Germinal center (tissue), 1 donor: ENCODE results near the gene LRP2BP.
"Not testable (repeated sequence)": the region's sequence is repeated elsewhere in the genome, so short reads cannot be mapped to it uniquely, and the experiment has no call there.

Experiments
- DNase-seq: peaks from one replicate; pipeline ENCODE4 v3.0.0; 2012; ENCODE audit warnings: mixed read lengths, low spot score

The LRP2BP gene

DNA sequence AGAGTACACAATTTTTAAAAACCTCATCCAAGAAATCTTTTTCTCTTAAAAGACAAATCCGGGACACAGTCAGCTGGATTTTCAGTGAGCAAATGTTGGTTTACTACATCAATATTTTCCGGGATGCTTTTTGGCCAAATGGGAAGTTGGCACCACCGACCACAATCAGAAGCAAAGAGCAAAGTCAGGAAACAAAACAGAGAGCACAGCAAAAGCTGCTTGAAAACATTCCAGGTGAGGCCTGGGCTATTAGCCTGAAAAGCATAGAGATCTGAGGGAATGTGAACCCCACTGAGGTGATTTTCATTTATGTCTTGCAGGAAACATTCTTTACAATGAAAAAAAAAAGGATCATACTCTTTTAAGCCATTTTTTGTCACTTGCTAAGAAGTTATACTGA is 33.9 kb downstream of the LRP2BP start:
- no peak for DNase-seq

DNA sequence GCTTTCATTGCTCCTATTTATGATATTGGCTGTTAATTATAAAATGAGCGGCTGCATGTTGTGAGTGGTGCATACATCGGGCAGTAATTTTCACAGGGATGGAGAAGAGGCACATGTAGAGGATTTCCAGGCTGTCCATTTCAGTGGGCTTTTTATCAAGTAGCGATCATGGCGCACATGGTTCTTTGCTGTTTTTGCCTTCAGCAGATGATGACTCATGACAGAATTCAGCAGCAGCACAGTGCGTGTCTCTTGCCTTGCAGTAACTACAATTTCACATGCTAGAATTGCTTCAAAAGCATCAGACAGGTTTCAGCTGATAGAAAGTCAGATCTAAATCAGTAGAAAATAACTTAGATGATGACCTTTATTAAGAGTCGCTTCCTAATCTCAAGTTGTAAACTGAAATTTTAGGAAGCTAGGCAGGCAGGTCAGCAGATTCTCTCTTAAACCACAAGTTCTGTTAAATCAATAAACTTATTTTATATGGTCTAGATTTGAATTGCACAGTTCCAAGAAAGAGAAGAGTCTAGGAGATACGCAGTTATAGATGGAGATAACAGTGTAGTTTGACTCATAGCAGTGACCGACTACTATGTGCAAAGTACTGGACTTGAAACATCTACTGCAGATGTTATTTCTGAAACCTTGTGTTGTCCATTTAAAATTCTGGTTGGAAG is 35.8 kb downstream of the LRP2BP start:
- no peak for DNase-seq

DNA sequence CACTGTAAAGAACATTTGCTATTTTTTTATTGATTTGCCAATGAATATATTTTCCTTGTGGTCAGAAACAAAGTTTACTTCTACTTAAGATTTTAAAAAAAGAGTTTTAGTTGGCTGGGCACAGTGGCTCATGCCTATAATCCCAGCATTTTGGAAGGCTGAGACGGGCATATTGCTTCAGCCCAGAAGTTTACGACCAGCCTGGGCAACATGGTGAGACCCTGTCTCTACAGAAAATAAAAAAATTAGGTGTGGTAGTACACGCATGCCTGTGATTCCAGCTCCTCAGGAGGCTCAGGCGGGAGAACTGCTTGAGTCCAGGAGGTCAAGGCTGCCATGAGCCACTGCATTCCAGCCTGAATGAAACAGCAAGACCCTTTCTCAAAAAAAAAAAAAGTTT is 36.8 kb downstream of the LRP2BP start:
- no peak for DNase-seq

DNA sequence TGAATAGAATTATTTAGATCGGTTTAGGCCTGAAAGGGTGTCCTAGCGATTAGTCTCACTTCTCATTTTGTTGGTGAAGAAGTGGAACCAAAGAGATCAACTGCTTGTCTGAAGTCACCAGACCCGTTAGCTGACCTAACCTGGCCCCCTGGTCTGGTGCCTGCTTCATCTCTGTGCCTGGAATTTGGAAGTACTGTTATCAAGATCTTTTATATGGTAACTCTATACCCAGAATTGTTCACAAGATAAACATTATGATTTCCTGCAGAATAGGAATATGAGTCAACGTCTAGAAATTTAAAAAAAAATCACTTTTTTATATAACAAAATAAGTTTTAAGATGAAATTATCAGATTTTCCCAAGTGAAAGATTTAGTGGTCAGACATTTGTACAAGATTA is 37.2 kb downstream of the LRP2BP start:
- no peak for DNase-seq

DNA sequence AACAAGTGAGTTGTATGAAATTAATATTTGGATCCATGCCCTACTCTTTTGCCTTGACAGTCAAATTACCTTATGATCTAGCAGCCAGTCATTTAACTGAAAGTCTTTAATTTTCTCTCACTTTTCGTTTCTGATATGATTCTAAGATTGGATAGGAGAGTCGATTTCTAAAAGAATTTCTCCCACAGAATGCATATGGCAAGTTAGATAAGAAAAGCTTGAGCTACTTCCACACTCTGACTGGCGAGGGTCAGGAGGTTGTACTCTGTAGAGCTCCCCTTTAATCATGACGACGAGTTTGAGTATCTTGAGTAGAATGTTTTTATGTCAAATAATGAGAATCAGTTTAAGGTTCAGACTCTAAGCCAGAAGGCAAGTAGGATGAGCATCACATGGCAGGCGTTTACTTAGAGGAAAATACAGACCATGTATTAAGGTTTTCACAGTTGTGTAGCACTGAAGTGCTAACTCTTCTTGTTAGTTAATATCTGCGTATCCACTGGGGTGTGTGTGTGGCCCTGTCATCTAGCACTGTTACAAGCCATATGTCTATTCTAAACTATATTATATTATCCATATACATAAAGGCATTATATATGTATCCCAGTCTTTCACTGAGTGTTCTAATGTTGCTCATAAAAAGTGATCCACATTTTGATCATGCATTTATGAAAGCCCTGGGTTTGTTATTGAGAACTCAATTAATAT is 37.8 kb downstream of the LRP2BP start:
- no peak for DNase-seq

DNA sequence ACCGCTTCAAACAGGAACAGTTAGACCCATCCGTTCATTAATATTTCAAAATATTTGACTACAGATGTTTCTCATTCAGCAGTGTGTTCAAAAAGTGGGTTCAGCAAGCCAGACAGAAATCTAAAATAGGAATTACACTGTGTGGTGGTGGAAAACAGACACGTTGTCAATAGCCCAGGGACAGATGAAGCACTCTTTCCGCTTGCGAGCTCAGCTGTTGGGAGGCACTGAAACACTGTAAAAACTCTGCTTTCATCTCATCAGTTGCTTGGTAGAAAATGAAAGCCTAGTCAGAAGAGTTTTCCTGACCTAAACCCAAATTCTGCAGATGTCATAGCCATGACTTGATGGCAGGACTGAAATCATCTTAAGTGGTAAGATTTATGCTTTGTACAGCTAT is 38.5 kb downstream of the LRP2BP start:
- DNase-seq: no peak

DNA sequence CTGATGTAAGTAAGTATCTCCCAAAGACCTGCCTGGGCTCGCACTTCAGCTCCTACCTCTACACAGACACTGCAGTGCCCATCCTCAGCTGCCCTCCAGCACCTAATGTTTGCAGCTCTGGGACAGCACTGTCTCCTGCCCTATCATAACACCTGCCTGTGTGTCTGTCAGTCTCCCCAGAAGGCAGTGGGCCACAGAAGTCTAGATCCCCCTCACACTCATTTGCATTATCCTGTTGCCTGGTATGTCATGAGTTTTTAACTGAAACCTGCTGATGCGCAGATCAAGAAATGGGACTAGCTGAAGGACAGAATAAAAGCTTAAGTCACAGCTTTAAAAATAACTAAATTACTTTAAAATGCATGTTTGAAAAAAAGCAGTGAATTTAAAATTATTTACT is 43.0 kb downstream of the LRP2BP start:
- no peak for DNase-seq

DNA sequence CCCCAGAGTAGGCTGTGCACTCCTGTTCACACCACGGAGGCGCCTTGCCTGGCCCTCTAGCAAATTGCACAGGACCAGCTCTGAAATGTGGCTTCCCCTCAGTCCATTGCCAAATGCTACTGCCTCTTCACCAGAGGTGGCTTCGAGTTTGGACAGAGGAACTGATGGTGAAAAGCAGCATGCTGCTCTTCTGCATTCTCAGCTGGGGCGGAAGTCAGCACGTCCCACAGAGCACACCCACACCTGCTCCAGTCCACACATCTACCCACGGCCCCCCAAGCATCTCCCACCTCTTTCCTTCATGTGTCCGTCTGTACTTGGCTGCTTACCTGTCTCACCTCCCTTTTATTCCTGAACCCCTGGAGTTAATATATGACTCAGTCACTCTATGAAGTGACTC is 43.5 kb downstream of the LRP2BP start:
- no peak for DNase-seq

DNA sequence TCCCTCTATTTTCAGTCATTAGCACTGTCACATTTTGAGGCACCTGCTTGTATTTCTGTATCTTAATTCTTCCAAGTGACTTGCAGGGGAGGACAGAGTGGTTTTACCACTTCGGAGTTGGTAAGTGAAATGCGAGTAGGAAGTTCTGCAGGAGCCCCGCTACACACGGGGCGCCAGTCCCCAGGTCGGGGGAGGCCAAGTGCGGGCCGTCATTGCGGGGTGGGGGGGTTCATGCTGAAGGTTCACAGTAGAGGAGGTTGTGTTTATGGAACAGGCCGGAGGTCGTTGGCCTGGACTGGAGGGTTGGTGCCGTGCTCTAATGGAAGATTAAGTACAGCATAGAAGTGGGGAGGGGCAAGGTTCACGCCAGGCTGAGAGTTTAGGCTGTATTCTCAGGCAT is 44.0 kb downstream of the LRP2BP start:
- DNase-seq: no peak

DNA sequence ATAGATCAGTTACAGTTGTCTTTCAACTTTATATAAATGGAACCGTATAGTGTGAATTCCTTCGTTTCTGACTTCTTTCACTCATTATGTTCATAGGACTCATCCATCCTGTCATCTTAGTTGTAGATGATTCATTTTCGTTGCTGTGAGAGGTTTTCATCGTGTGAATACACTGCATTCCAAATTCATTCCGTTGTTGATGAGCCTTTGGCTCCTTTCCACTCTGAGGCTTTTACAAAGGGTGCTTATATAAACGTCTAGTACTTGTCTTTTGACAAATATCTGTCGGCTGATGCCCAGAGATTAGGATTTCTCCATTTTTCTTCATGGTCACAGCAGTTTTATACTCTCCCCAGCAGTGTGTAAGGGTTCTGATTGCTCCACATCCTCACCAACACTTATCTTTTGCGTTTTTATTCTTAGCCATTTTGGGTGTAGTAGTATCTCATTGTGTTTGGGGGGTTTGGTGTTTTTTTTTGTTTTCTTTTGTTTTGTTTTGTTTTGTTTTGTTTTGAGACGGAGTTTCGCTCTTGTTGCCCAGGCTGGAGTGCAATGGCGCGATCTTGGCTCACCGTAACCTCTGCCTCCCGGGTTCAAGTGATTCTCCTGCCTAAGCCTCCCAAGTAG is 48.6 kb downstream of the LRP2BP start:
- no peak for DNase-seq

DNA sequence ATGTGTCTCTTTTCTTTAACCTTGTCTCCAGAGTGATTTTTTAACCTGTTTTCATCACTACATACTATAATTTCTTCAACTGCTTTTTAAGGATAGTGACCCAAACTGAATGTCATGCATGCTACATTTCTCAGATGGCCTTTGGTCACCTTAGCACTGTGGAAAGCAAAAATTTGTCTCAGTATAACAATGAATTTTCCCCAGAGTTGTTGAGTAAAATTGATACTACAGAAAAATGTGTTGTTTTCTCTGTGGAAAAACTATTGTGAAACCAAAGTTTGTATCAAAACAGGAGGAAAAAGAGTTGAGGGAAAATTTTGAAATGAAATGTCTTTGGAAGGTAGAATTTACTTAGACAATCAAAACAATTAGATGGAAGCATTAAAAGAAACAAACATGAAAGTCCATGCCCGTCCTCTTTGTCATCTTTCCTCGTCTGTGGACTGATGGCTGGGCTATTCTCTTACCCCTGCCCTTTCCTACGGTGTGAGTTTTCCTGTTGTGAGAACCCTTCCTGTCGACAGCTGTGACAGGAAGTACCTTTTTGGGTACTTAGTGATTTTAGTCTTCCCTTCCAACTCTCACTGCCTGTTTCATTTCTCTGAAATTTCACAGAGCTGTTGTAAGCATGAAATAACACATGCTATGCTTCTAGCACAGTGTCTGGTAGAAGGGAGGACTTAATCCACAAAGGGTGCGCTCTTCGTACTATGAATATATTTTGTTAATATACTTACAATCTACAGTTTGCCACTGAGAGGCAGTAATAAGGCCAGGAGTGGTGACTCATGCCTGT is 50.8 kb downstream of the LRP2BP start:
- no peak for DNase-seq

DNA sequence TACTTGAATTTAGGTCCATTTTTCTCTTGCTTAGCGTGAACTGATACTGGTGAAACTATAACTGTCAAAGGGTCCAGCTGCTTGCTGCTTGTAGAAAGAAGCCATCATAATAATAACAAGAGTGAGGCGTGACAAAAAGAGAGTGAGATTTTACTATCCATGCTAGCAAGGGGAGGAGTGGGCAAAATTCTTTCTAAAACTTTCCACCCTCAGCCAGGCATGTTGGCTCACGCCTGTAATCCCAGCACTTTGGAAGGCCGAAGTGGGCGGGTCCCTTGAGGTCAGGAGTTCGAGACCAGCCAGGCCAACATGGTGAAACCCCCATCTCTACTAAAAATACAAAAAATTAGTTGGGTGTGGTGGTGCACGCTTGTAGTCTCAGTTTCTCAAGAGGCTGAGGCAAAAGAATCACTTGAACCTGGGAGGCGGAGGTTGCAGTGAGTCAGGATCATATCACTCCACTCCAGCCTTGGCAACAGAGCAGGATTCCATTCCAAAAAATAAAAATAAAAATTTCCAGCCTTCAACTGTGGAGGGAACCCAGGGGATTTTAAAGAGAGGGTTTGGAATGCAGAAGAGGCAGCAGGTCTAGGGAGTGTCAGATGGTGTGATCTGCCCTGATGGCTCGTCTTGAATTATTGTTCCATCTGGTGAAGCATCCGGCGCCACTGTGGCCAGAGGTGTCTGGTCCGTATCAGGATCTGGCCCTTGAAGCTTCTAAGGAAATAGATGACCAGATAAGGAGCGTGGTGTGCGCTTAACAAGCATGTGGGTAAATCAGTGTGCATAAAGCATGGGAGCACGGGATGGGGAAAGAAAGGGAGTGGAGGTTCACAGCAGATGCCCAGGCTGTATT is 51.8 kb downstream of the LRP2BP start:
- DNase-seq: no peak

DNA sequence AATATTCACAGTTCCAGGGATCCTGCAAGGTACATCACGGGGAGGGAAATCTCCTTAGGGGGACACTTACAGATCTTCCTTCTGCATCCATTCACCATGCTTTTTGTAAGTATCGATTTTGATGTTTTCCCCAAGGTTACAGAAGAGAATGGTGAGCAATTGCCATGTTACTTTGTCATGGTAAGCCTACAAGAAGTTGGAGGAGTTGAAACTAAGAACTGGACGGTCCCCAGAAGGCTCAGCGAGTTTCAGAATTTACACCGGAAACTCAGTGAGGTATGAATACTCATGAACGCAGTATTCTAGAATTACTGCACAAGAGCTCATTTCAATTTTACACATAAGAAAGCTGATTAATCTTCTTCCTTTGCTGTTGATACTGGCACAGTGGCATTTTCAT is 53.9 kb downstream of the LRP2BP start:
- DNase-seq: no peak

DNA sequence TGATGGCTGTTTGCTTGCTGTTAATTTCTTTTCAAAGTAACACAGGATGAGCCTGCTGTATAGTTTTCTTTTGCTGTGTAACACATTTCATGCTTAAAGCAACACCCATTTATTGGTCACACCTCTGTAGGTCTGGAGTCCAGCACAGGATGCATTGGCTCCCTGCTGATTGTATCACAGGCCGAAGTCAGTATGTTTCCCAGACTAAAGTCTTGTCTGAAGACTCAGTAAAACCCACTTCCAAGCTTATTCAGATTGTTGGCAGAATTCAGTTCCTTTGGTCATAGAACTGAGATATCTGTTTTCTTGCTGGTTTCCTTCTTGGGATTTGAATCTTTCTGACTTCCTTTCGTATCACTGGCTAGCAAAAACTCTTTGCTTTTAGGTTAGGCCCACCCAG is 54.3 kb downstream of the LRP2BP start:
- no peak for DNase-seq

DNA sequence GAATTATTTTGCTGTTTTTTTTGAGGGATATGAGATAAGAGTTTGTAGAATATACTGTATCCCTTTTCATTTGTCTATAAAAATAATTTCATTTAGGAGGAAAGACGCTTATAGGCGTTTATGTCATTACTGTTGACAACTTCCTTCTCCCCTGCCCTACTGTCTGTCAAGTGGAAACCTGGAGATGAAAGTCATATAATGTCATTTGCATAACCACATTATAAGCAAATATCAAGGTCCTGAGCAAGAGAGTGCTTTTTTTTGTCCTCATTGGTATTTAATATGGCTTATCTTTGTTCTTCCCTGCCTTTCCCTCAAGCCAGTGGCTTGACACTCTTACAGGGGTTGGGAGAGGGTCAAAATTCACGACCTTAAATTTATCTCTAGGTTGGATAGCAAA is 55.8 kb downstream of the LRP2BP start:
- DNase-seq: no peak

DNA sequence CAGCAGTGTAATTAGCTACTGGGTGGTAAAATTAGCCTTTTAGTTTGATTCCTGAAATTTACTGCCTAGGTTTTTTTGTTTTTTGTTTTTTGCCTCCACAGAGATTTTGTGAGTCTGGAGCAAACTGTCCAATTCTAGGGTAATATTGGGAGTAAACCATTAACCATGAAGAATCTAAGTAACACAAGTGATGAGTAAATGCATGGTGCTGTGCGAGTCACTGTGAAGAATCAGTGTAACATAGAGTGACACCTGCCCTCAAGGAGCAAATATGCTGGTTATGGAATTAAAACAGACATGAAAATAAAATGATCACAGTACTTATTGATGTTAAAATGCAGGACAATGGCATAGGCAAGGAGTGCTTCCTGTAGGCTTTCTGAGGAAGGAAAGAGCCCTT is 60.1 kb downstream of the LRP2BP start:
- no peak for DNase-seq

DNA sequence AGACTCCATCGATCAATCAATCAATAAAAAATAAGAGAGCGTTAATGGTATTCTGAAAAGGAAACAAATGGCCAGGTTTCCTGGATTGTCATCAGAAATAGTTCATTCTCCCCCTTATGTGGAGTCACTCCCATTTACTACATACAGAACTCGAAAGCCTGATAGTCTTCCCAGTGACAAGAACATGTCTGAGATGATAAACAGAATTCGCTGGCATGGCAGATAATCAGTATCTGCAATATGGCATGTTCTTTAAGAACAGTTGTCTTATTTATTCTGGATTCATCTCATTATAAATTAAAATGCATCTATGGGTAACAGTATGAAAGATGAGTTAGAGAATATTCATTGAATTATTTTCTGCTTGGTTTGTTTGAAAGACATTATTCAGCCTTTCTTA is 61.4 kb downstream of the LRP2BP start:
- DNase-seq: no peak

DNA sequence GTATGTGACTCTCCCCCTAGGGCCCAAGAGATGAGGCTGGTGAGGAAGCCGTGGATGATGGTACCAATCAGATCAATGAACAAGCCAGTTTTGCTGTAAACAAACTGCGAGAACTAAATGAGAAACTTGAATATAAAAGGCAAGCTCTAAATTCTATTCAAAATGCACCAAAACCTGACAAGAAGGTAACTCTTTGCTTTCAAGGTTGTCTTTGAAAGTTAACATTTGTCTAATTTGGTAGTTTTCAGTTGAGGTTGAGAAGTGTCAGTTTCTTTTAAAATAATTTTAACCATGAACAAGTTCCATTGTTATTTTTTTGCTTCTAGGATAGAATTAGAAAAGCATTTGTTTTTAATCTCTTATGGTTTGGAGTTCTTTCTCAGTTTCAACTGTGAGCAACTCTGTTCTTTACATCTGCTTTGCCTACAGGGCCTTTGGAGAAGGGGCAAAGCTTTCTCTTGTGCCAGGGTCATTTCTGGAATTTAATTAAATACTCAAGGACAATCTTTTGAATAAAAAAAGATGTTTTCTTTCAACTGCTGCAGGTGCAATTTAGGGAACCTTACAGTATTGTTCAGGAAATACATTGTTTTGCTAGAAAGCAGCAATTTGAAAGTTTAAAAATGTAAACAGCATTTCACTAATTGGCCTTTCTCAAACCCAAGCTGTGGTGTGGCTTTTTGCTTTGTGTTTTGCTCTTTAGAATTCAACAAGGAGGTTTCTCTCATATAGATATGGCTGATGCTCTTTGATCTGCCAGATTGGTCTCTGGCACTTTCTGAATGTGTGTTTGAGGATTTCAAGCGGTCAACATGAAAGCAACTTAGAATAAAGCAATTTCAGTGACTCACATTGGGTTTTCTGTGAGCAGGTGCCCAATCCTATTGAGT is 62.9 kb downstream of the LRP2BP start:
- no peak for DNase-seq

DNA sequence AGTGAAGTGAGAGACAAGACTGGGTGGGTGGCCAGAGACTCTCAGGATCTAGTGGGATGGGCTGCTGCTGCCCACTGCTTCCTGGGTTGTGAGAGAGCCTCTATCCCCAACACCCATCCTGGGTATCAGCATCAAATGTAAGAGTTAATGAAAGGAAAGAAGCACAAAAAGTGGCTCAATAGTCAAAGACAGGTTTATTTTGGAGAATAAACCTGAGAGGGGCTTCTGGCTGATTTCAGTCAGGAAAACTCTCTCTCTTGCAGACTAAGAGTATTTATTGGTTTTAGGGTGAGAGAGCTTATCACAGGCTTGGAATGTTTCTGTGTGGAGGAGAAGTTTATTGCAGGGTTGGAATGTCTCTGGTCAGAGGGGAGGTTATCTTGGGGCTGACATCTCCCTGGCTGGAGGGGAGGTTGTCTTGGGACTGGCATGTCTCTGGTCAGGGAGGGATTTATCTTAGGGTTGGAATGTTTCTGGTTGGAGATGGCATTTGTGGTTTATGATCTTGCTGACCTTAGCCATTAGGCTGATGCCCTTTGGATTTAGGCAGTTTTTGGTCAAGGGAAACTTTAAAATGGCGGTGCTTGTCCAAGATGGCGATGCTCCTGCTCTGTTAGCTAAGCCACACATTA is 65.7 kb downstream of the LRP2BP start:
- DNase-seq: not testable (repeated sequence)

DNA sequence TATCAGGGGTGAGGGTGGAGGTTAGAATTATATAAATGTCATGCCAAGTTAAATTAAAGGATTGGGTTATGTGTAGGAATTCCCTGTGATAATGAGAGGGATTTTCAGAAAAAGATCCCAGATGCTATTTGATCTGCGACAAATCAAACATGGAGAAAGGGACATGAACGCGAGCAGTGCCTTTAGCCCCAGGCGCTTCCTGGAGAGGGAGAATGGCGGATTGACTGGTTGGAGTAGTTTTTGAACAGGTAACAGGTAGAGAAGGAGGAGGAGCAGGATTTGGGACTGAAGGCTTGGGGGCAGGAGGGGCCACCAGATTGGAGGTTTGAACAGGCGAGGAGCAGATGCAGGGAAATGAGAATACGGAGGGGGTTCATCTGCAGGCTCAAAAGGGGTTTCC is 67.1 kb downstream of the LRP2BP start:
- no peak for DNase-seq
